PC-3 (cell line): ENCODE results near the gene EIF3F. TPM values are rescaled to one million over a fixed set of nuclear protein-coding genes. Genes with fewer than 3 reads are reported as not detected.

Experiments used
- ATAC-seq: fragments of 200-7000 bp; cut with Tn5 transposase; 2 replicates; pipeline ENCODE4 v1.9.1; 2020; ENCODE audit warnings: mild to moderate bottlenecking, moderate library complexity
- BruUV-seq: library from RNA; stranded (reverse); fragments of 400-500 nt; replicated peaks from 2 replicates; lab custom pipeline; 2021; lab: Mats Ljungman, UMichigan
- CTCF ChIA-PET: fragments of 300-600 bp; sonication (Branson Sonifier 250); formaldehyde crosslinking; loops from one replicate; lab custom pipeline; 2022; ENCODE audit warnings: antibody characterized with exemption; lab: Charles Lee
- POLR2A ChIA-PET: fragments of 300-600 bp; sonication (Branson Sonifier 250); formaldehyde crosslinking; loops from one replicate; lab custom pipeline; 2022; ENCODE audit warnings: antibody characterized with exemption; ENCODE audit not compliant: unreplicated experiment; lab: Charles Lee
- DNase-seq: peaks from one replicate; pipeline ENCODE4 v3.0.0-alpha.2; 2015
- H2AFZ ChIP-seq: fragments of 300-600 bp; sonication (generic); 2 replicates; pipeline ENCODE4 v1.6.0; 2016; ENCODE audit warnings: antibody characterized with exemption, low read length
- H3F3A ChIP-seq: fragments of 300-600 bp; sonication (generic); one replicate; pipeline ENCODE4 v1.6.0; 2017; ENCODE audit warnings: antibody characterized with exemption, low read length, control low read depth, mild to moderate bottlenecking; ENCODE audit not compliant: unreplicated experiment
- H3K27ac ChIP-seq: fragments of 300-600 bp; sonication (generic); 2 replicates; pipeline ENCODE4 v1.5.1; 2016; ENCODE audit warnings: mild to moderate bottlenecking, low read length
- H3K27me3 ChIP-seq: fragments of 300-600 bp; sonication (generic); 2 replicates; pipeline ENCODE4 v1.6.1; 2016; ENCODE audit warnings: low read length, mixed read lengths
- H3K36me3 ChIP-seq: fragments of 300-600 bp; sonication (generic); 2 replicates; pipeline ENCODE4 v1.6.1; 2016; ENCODE audit warnings: low read depth, mixed run types, low read length, mixed read lengths
- H3K4me1 ChIP-seq: fragments of 300-600 bp; sonication (generic); 2 replicates; pipeline ENCODE4 v1.5.1; 2016; ENCODE audit warnings: low read length; ENCODE audit not compliant: insufficient read depth
- H3K4me2 ChIP-seq: fragments of 300-600 bp; sonication (generic); 2 replicates; pipeline ENCODE4 v1.6.0; 2016; ENCODE audit warnings: low read length
- H3K4me3 ChIP-seq: fragments of 300-600 bp; sonication (generic); 2 replicates; pipeline ENCODE4 v1.5.1; 2016; ENCODE audit warnings: mild to moderate bottlenecking, low read length, mixed read lengths
- H3K79me2 ChIP-seq: fragments of 300-600 bp; sonication (generic); 2 replicates; pipeline ENCODE4 v1.6.1; 2017; ENCODE audit warnings: low read length, mixed read lengths
- H3K9ac ChIP-seq: fragments of 300-600 bp; sonication (generic); 2 replicates; pipeline ENCODE4 v1.6.0; 2016; ENCODE audit warnings: mild to moderate bottlenecking, low read length
- H3K9me2 ChIP-seq: fragments of 300-600 bp; sonication (generic); replicated peaks from 2 replicates; pipeline ENCODE4 v1.6.1; 2016; ENCODE audit warnings: mixed run types, low read length, mixed read lengths
- H3K9me3 ChIP-seq: fragments of 300-600 bp; sonication (generic); 2 replicates; pipeline ENCODE4 v1.6.1; 2016; ENCODE audit warnings: low read length, mixed read lengths
- H4K20me1 ChIP-seq: fragments of 300-600 bp; sonication (generic); 2 replicates; pipeline ENCODE4 v1.6.1; 2016; ENCODE audit warnings: low read length, mixed read lengths
- EZH2 ChIP-seq: fragments of 300-600 bp; sonication (generic); IDR thresholded peaks from one replicate; pipeline ENCODE4 v1.6.1; 2017; ENCODE audit warnings: antibody characterized with exemption, mild to moderate bottlenecking, low read length; ENCODE audit not compliant: unreplicated experiment
- EZH2phosphoT487 ChIP-seq: fragments of 300-600 bp; sonication (generic); IDR thresholded peaks from 2 replicates; pipeline ENCODE4 v1.6.1; 2018; ENCODE audit warnings: mild to moderate bottlenecking, antibody characterized with exemption, low read length, borderline replicate concordance
- intact Hi-C: fragments of 100-400 bp; cut with micrococcal nuclease; formaldehyde crosslinking; loops from 2 replicates; pipeline ENCODE4 v1.9.0; 2023
- total RNA-seq: library from RNA; depleted of rRNA; stranded (reverse); fragments of >200 nt; gene quantifications from 2 replicates; pipeline ENCODE4 v1.2.3, GENCODE V29; 2014
- TF ChIP-seq, protein P1 (sequence below): fragments of 300-600 bp; sonication (generic); conservative IDR thresholded peaks from 2 replicates; pipeline ENCODE4 v1.5.1; 2017; ENCODE audit warnings: antibody characterized with exemption, low read depth, mild to moderate bottlenecking, low read length

Gene EIF3F
- total RNA-seq, 1 experiment from 2014 or later: 227 TPM

DNA sequence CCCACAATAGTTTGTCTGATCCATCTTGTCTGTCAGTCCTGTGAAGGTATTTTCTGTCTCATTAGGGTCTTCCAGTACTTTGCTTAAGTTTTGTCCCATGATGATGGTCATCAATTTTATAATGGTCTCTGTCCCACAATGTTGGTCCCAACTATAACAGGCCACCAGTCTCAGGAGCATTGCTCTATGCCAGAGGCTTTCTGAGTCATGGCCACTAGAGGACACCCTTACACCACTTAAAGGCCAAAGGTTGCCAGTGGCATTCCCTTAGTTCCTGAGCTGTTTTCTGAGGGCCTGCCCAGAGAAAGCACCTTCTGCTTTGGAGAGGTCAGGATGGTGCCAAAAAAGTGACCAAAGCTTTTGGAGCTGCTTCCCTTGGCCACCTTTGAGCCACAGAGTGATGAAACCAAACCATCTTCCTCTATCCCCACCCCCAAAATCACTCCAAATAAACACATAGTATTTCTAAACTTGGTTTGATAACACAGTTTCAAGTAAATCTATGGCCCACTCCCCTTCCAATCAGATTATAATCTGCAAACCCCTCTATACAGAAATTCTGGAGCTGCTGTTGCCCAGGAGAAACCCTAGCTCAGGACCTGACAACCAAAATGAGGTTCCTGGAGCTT lies 19.3 kb downstream of the EIF3F start:
- Histone ChIP-seq H3K36me3 (no peaks in the 10 kb centered on the region), H3K4me2 (no peak overlapping the region), H3K4me1 (no peaks in the 10 kb centered on the region), H2AFZ (no peak overlapping the region), H3K9ac (no peak overlapping the region), H3K27ac (no peak overlapping the region), H3F3A (no peaks in the 10 kb centered on the region), H3K9me3 (no peaks in the 10 kb centered on the region), H3K27me3 (no peaks in the 10 kb centered on the region), H3K4me3 (no peak overlapping the region), H3K9me2 (no peaks in the 10 kb centered on the region), H4K20me1 (no peaks in the 10 kb centered on the region), H3K79me2 (no peaks in the 10 kb centered on the region)
- BruUV-seq: no TSS peak
- intact Hi-C loops: loop anchor here (1.0 kb wide), 1 partner anchor 93 kb away; no protein-coding TSS in a partner anchor
- ChIA-PET POLR2A (no interaction called here), CTCF (interaction anchor here (0.6 to 1.7 kb wide), 7 partner anchors 27 to 1052 kb away, joined by 3 to 49 read pairs (median 4); partner anchors contain the start of gene LMO1)
- DNase-seq (peak; percentile 82), ATAC-seq (peak; percentile 94)
- no peak for TF ChIP-seq EZH2phosphoT487
- TF ChIP-seq EZH2: no peak
- TF ChIP-seq, protein P1, sequence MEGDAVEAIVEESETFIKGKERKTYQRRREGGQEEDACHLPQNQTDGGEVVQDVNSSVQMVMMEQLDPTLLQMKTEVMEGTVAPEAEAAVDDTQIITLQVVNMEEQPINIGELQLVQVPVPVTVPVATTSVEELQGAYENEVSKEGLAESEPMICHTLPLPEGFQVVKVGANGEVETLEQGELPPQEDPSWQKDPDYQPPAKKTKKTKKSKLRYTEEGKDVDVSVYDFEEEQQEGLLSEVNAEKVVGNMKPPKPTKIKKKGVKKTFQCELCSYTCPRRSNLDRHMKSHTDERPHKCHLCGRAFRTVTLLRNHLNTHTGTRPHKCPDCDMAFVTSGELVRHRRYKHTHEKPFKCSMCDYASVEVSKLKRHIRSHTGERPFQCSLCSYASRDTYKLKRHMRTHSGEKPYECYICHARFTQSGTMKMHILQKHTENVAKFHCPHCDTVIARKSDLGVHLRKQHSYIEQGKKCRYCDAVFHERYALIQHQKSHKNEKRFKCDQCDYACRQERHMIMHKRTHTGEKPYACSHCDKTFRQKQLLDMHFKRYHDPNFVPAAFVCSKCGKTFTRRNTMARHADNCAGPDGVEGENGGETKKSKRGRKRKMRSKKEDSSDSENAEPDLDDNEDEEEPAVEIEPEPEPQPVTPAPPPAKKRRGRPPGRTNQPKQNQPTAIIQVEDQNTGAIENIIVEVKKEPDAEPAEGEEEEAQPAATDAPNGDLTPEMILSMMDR: peak; percentile 92

DNA sequence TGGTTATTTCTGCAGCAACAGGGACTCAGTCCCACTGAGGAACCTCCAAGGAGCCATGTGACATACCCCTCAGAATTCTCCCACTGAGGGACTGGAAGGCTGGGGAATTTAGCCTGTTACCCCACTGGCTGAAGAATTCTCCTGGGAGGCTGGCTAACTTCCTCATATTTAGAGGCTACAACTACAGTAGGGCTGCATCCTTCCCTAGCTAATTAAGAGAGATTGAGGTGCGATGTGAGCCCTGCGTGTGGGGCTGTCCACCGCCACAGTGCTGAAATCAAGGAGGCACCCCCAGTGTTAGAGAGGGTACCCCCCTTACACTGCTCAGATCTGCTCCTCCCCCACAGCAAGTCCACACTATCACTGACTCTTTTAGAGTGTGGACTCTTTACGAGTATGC lies 21.1 kb downstream of the EIF3F start:
- no peak overlapping the region for H3K4me3 ChIP-seq
- no peaks in the 10 kb centered on the region for H3K79me2 ChIP-seq
- H3K36me3 ChIP-seq: no peaks in the 10 kb centered on the region
- intact Hi-C loops: no loop called here
- no peaks in the 10 kb centered on the region for H3K9me2 ChIP-seq
- H3K27me3 ChIP-seq: no peaks in the 10 kb centered on the region
- ChIA-PET CTCF (no interaction called here), POLR2A (no interaction called here)
- H3K4me2 ChIP-seq: no peak overlapping the region
- ATAC-seq: no peak
- TF ChIP-seq EZH2phosphoT487 (no peak), EZH2 (no peak)
- TF ChIP-seq, protein P1: no peak
- BruUV-seq: no TSS peak
- no peaks in the 10 kb centered on the region for H3K9me3 ChIP-seq
- H3K27ac ChIP-seq: no peak overlapping the region
- H3K9ac ChIP-seq: no peak overlapping the region
- H3F3A ChIP-seq: no peaks in the 10 kb centered on the region
- no peaks in the 10 kb centered on the region for H4K20me1 ChIP-seq
- no peaks in the 10 kb centered on the region for H3K4me1 ChIP-seq
- no peak for DNase-seq
- H2AFZ ChIP-seq: no peak overlapping the region

DNA sequence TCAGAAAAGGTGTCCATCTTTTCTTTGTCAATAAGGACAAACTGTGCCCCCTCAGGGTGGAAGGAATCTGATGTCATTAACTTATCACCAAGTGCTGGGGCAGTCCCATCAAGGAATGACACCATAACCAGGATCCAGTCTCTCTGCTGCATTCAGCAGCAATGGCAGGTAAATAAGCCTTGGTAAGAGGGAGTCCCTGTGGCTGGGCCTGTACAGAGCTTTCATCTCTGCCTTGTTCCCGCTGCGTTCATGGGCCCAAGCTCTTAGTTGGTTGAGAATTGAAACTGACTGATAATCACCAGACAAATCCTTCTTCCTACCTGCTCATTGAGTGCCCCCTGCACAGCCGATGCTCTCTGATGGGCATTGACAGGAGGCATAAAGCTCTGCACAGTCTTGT lies 22.7 kb downstream of the EIF3F start:
- TF ChIP-seq, protein P1: no peak
- TF ChIP-seq EZH2phosphoT487 (no peak), EZH2 (no peak)
- Histone ChIP-seq H3K27ac (no peak overlapping the region), H3K4me2 (no peak overlapping the region), H2AFZ (no peak overlapping the region), H3K4me3 (no peak overlapping the region), H4K20me1 (no peaks in the 10 kb centered on the region), H3K9me2 (no peaks in the 10 kb centered on the region), H3K27me3 (no peaks in the 10 kb centered on the region), H3F3A (no peaks in the 10 kb centered on the region), H3K9ac (no peak overlapping the region), H3K36me3 (no peaks in the 10 kb centered on the region), H3K9me3 (no peaks in the 10 kb centered on the region), H3K79me2 (no peaks in the 10 kb centered on the region), H3K4me1 (no peaks in the 10 kb centered on the region)
- ChIA-PET POLR2A (no interaction called here), CTCF (no interaction called here)
- DNase-seq (no peak), ATAC-seq (no peak)
- intact Hi-C loops: no loop called here
- BruUV-seq: no TSS peak
